ENCODE measurements around the gene NME8. TPM values are rescaled to one million over a fixed set of nuclear protein-coding genes. Genes with fewer than 3 reads are reported as not detected.

NME8 gene
- total and polyA plus RNA-seq, 2 experiments from 2014 or later: 0.14 to 1.3 TPM

DNA sequence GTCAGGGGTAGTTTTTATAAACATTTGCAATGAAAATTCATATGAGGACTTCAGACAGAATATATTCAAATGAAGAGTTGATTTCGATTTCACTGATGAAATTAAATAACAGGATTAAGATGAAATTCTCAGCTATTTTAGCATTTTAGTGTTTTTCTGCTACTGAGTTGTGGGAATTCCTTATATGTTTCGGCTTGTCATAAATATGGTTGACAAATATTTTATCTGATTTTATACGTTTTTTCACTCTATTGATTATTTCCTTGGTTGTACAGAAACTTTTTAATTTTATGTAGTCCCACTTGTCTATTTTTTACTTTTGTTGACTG lies 14.6 kb upstream of the NME8 start:
- TF ChIP-seq, protein P1, sequence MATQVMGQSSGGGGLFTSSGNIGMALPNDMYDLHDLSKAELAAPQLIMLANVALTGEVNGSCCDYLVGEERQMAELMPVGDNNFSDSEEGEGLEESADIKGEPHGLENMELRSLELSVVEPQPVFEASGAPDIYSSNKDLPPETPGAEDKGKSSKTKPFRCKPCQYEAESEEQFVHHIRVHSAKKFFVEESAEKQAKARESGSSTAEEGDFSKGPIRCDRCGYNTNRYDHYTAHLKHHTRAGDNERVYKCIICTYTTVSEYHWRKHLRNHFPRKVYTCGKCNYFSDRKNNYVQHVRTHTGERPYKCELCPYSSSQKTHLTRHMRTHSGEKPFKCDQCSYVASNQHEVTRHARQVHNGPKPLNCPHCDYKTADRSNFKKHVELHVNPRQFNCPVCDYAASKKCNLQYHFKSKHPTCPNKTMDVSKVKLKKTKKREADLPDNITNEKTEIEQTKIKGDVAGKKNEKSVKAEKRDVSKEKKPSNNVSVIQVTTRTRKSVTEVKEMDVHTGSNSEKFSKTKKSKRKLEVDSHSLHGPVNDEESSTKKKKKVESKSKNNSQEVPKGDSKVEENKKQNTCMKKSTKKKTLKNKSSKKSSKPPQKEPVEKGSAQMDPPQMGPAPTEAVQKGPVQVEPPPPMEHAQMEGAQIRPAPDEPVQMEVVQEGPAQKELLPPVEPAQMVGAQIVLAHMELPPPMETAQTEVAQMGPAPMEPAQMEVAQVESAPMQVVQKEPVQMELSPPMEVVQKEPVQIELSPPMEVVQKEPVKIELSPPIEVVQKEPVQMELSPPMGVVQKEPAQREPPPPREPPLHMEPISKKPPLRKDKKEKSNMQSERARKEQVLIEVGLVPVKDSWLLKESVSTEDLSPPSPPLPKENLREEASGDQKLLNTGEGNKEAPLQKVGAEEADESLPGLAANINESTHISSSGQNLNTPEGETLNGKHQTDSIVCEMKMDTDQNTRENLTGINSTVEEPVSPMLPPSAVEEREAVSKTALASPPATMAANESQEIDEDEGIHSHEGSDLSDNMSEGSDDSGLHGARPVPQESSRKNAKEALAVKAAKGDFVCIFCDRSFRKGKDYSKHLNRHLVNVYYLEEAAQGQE (IDR thresholded peaks at IDR 0.05; ENCODE audit: unreplicated experiment): no peak
- no peak for TF ChIP-seq EZH2phosphoT487 (IDR thresholded peaks at IDR 0.05; ENCODE audit: unreplicated experiment)
- no peak for TF ChIP-seq ZNF114 (CRISPR knock-in tag; IDR thresholded peaks at IDR 0.05)
- TF ChIP-seq, protein P2, sequence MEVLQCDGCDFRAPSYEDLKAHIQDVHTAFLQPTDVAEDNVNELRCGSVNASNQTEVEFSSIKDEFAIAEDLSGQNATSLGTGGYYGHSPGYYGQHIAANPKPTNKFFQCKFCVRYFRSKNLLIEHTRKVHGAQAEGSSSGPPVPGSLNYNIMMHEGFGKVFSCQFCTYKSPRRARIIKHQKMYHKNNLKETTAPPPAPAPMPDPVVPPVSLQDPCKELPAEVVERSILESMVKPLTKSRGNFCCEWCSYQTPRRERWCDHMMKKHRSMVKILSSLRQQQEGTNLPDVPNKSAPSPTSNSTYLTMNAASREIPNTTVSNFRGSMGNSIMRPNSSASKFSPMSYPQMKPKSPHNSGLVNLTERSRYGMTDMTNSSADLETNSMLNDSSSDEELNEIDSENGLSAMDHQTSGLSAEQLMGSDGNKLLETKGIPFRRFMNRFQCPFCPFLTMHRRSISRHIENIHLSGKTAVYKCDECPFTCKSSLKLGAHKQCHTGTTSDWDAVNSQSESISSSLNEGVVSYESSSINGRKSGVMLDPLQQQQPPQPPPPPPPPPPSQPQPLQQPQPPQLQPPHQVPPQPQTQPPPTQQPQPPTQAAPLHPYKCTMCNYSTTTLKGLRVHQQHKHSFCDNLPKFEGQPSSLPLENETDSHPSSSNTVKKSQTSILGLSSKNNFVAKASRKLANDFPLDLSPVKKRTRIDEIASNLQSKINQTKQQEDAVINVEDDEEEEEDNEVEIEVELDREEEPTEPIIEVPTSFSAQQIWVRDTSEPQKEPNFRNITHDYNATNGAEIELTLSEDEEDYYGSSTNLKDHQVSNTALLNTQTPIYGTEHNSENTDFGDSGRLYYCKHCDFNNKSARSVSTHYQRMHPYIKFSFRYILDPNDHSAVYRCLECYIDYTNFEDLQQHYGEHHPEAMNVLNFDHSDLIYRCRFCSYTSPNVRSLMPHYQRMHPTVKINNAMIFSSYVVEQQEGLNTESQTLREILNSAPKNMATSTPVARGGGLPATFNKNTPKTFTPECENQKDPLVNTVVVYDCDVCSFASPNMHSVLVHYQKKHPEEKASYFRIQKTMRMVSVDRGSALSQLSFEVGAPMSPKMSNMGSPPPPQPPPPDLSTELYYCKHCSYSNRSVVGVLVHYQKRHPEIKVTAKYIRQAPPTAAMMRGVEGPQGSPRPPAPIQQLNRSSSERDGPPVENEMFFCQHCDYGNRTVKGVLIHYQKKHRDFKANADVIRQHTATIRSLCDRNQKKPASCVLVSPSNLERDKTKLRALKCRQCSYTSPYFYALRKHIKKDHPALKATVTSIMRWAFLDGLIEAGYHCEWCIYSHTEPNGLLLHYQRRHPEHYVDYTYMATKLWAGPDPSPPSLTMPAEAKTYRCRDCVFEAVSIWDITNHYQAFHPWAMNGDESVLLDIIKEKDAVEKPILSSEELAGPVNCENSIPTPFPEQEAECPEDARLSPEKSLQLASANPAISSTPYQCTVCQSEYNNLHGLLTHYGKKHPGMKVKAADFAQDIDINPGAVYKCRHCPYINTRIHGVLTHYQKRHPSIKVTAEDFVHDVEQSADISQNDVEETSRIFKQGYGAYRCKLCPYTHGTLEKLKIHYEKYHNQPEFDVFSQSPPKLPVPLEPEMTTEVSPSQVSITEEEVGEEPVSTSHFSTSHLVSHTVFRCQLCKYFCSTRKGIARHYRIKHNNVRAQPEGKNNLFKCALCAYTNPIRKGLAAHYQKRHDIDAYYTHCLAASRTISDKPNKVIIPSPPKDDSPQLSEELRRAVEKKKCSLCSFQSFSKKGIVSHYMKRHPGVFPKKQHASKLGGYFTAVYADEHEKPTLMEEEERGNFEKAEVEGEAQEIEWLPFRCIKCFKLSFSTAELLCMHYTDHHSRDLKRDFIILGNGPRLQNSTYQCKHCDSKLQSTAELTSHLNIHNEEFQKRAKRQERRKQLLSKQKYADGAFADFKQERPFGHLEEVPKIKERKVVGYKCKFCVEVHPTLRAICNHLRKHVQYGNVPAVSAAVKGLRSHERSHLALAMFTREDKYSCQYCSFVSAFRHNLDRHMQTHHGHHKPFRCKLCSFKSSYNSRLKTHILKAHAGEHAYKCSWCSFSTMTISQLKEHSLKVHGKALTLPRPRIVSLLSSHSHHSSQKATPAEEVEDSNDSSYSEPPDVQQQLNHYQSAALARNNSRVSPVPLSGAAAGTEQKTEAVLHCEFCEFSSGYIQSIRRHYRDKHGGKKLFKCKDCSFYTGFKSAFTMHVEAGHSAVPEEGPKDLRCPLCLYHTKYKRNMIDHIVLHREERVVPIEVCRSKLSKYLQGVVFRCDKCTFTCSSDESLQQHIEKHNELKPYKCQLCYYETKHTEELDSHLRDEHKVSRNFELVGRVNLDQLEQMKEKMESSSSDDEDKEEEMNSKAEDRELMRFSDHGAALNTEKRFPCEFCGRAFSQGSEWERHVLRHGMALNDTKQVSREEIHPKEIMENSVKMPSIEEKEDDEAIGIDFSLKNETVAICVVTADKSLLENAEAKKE (CRISPR knock-in tag; IDR thresholded peaks at IDR 0.05): no peak
- TF ChIP-seq, protein P3, sequence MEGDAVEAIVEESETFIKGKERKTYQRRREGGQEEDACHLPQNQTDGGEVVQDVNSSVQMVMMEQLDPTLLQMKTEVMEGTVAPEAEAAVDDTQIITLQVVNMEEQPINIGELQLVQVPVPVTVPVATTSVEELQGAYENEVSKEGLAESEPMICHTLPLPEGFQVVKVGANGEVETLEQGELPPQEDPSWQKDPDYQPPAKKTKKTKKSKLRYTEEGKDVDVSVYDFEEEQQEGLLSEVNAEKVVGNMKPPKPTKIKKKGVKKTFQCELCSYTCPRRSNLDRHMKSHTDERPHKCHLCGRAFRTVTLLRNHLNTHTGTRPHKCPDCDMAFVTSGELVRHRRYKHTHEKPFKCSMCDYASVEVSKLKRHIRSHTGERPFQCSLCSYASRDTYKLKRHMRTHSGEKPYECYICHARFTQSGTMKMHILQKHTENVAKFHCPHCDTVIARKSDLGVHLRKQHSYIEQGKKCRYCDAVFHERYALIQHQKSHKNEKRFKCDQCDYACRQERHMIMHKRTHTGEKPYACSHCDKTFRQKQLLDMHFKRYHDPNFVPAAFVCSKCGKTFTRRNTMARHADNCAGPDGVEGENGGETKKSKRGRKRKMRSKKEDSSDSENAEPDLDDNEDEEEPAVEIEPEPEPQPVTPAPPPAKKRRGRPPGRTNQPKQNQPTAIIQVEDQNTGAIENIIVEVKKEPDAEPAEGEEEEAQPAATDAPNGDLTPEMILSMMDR (conservative IDR thresholded peaks at IDR 0.05; ENCODE audit: low read depth in 2 of 2): no peak
- TF ChIP-seq NANOG (IDR thresholded peaks at IDR 0.05; ENCODE audit: borderline replicate concordance): no peak
- no peak for TF ChIP-seq CREB1 (CRISPR knock-in tag; IDR thresholded peaks at IDR 0.05; ENCODE audit: low read depth)
- no peak for TF ChIP-seq POLR2AphosphoS5 (IDR thresholded peaks at IDR 0.05; ENCODE audit: low read depth)
- TF ChIP-seq, protein P4, sequence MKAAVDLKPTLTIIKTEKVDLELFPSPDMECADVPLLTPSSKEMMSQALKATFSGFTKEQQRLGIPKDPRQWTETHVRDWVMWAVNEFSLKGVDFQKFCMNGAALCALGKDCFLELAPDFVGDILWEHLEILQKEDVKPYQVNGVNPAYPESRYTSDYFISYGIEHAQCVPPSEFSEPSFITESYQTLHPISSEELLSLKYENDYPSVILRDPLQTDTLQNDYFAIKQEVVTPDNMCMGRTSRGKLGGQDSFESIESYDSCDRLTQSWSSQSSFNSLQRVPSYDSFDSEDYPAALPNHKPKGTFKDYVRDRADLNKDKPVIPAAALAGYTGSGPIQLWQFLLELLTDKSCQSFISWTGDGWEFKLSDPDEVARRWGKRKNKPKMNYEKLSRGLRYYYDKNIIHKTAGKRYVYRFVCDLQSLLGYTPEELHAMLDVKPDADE (IDR thresholded peaks at IDR 0.05): no peak
- TF ChIP-seq JUNB (IDR thresholded peaks at IDR 0.05; ENCODE audit: unreplicated experiment): no peak
- no peak for TF ChIP-seq ZNF331 (CRISPR knock-in tag; IDR thresholded peaks at IDR 0.05; ENCODE audit: low read depth)
- TF ChIP-seq EZH2 (IDR thresholded peaks at IDR 0.05; ENCODE audit: low read depth, unreplicated experiment): no peak
- no peak for TF ChIP-seq STAT1 (IDR thresholded peaks at IDR 0.05; ENCODE audit: unreplicated experiment)
- no peak overlapping the region for H3K27ac ChIP-seq (ENCODE audit: low read depth)
- H3K27me3 ChIP-seq (ENCODE audit: insufficient read depth): no peaks in the 10 kb centered on the region
- no peak for DNase-seq (ENCODE audit: low spot score)
- Mint-ChIP-seq H3K9me3 (no peaks in the 10 kb centered on the region), H3K36me3 (ENCODE audit: low read depth) (no peaks in the 10 kb centered on the region), H3K4me3 (no peak overlapping the region), H3K27ac (no peak overlapping the region), H3K4me1 (no peaks in the 10 kb centered on the region; the same call in 1 of the 3 replicates), H3K27me3 (ENCODE audit: insufficient read depth, low read depth, poor library complexity) (peaks cover 5% of the 10 kb centered on the region)
- H3K36me3 ChIP-seq (ENCODE audit: insufficient read depth): no peaks in the 10 kb centered on the region
- no peak overlapping the region for H2AFZ ChIP-seq
- no peaks in the 10 kb centered on the region for H3F3A ChIP-seq (replicated peaks; ENCODE audit: low read depth)
- H3K4me2 ChIP-seq: no peak overlapping the region
- no peaks in the 10 kb centered on the region for H4K20me1 ChIP-seq (replicated peaks; ENCODE audit: insufficient read depth)
- no peaks in the 10 kb centered on the region for H3K4me1 ChIP-seq (ENCODE audit: insufficient read depth)
- no peak for ATAC-seq
- no peaks in the 10 kb centered on the region for H3K79me2 ChIP-seq (replicated peaks; ENCODE audit: insufficient read depth)
- H3K9me2 ChIP-seq (ENCODE audit: insufficient read depth): no peaks in the 10 kb centered on the region
- H3K4me3 ChIP-seq: no peak overlapping the region

All from GM23338 (cell line).